ENCODE measurements around the gene ZNF708. TPM values are rescaled to one million over a fixed set of nuclear protein-coding genes. Genes with fewer than 3 reads are reported as not detected.
"Not testable (repeated sequence)": the region's sequence is repeated elsewhere in the genome, so short reads cannot be mapped to it uniquely, and the experiment has no call there.

Gene ZNF708
- total RNA-seq, 3 donors from 2014 or later (not counting 1 experiment from before 2014, with no cell fraction given): 21.2 to 24.4 (median 24.4) TPM

GRCh38 chr19:21264891-21265290, 64.3 kb downstream of the ZNF708 start:
- intact Hi-C loops (cut with micrococcal nuclease): no loop called here
- H3K27me3 ChIP-seq (ENCODE audit: control insufficient read depth, insufficient read depth, low read length): no peaks in the 10 kb centered on the region
- no peak overlapping the region for H3K4me3 Mint-ChIP-seq
- H3K4me1 Mint-ChIP-seq: no peaks in the 10 kb centered on the region
- peaks cover 5% of the 10 kb centered on the region for H3K9me3 ChIP-seq (ENCODE audit: control insufficient read depth, insufficient read depth, low read length)
- no peaks in the 10 kb centered on the region for H3K36me3 Mint-ChIP-seq
- H3K27ac ChIP-seq (ENCODE audit: low read length): no peak overlapping the region
- 93% methylated on average over 12 of the region's 12 CpGs for WGBS (ENCODE audit: insufficient coverage)
- peaks cover 4 to 15% of the 10 kb centered on the region in 2 donors for H3K9me3 Mint-ChIP-seq
- no peaks in the 10 kb centered on the region for H3K36me3 ChIP-seq (ENCODE audit: control insufficient read depth, insufficient read depth, low read length)
- H3K4me3 ChIP-seq (ENCODE audit: low read length): no peak overlapping the region
- no peak overlapping the region for H3K27ac Mint-ChIP-seq
- ATAC-seq (no peak), DNase-seq (no peak)
- TF ChIP-seq CTCF (IDR thresholded peaks at IDR 0.05): no peak
- H3K27me3 Mint-ChIP-seq (ENCODE audit: low read depth in 2 of 2): no peaks in the 10 kb centered on the region
- no peaks in the 10 kb centered on the region for H3K4me1 ChIP-seq (ENCODE audit: control insufficient read depth, insufficient read depth, low read length)

GRCh38 chr19:21264416-21264815, 64.8 kb downstream of the ZNF708 start:
- DNase-seq (no peak), ATAC-seq (no peak)
- 87% methylated on average over 6 of the region's 6 CpGs for WGBS (ENCODE audit: insufficient coverage)
- Histone ChIP-seq H3K27ac (ENCODE audit: low read length) (no peak overlapping the region), H3K4me1 (ENCODE audit: control insufficient read depth, insufficient read depth, low read length) (no peaks in the 10 kb centered on the region), H3K36me3 (ENCODE audit: control insufficient read depth, insufficient read depth, low read length) (no peaks in the 10 kb centered on the region), H3K4me3 (ENCODE audit: low read length) (no peak overlapping the region), H3K9me3 (ENCODE audit: control insufficient read depth, insufficient read depth, low read length) (peaks cover 5% of the 10 kb centered on the region), H3K27me3 (ENCODE audit: control insufficient read depth, insufficient read depth, low read length) (no peaks in the 10 kb centered on the region)
- Mint-ChIP-seq H3K4me1 (no peaks in the 10 kb centered on the region), H3K36me3 (no peaks in the 10 kb centered on the region), H3K27ac (no peak overlapping the region), H3K4me3 (no peak overlapping the region), H3K27me3 (ENCODE audit: low read depth in 2 of 2) (no peaks in the 10 kb centered on the region), H3K9me3 (peaks cover 4 to 15% of the 10 kb centered on the region in 2 donors)
- intact Hi-C loops (cut with micrococcal nuclease): no loop called here
- no peak for TF ChIP-seq CTCF (IDR thresholded peaks at IDR 0.05)

GRCh38 chr19:21260848-21261381, 68.3 kb downstream of the ZNF708 start:
- H3K27ac ChIP-seq (ENCODE audit: low read length); H3K36me3 Mint-ChIP-seq; intact Hi-C loops (cut with micrococcal nuclease); H3K27me3 ChIP-seq (ENCODE audit: control insufficient read depth, insufficient read depth, low read length); H3K36me3 ChIP-seq (ENCODE audit: control insufficient read depth, insufficient read depth, low read length); H3K9me3 Mint-ChIP-seq; H3K9me3 ChIP-seq (ENCODE audit: control insufficient read depth, insufficient read depth, low read length); H3K27me3 Mint-ChIP-seq (ENCODE audit: low read depth in 2 of 2); ATAC-seq; H3K27ac Mint-ChIP-seq; H3K4me1 Mint-ChIP-seq; DNase-seq; H3K4me1 ChIP-seq (ENCODE audit: control insufficient read depth, insufficient read depth, low read length); H3K4me3 ChIP-seq (ENCODE audit: low read length); H3K4me3 Mint-ChIP-seq: not testable (repeated sequence)
- 95% methylated on average over 24 of the region's 24 CpGs for WGBS (ENCODE audit: insufficient coverage)

- no peaks in the 10 kb centered on the region for H3K4me1 ChIP-seq (ENCODE audit: control insufficient read depth, insufficient read depth, low read length)
- Mint-ChIP-seq H3K27me3 (ENCODE audit: low read depth in 2 of 2) (no peaks in the 10 kb centered on the region), H3K4me1 (no peaks in the 10 kb centered on the region), H3K27ac (no peak overlapping the region), H3K4me3 (no peak overlapping the region), H3K9me3 (peaks cover 2 to 9% of the 10 kb centered on the region in 2 donors), H3K36me3 (no peaks in the 10 kb centered on the region)
- no peaks in the 10 kb centered on the region for H3K27me3 ChIP-seq (ENCODE audit: control insufficient read depth, insufficient read depth, low read length)
- intact Hi-C loops (cut with micrococcal nuclease): no loop called here
- no peak for ATAC-seq
- H3K9me3 ChIP-seq (ENCODE audit: control insufficient read depth, insufficient read depth, low read length): peaks cover 5% of the 10 kb centered on the region
- no peak overlapping the region for H3K4me3 ChIP-seq (ENCODE audit: low read length)
- DNase-seq: no peak
- H3K27ac ChIP-seq (ENCODE audit: low read length): no peak overlapping the region
- TF ChIP-seq CTCF (IDR thresholded peaks at IDR 0.05): no peak
- H3K36me3 ChIP-seq (ENCODE audit: control insufficient read depth, insufficient read depth, low read length): no peaks in the 10 kb centered on the region
- WGBS (ENCODE audit: insufficient coverage): 92% methylated on average over 36 of the region's 36 CpGs
These were observed 68.9 kb downstream of the ZNF708 start for GRCh38 chr19:21260164-21260847.

- H3K27ac ChIP-seq (ENCODE audit: low read length); H3K27ac Mint-ChIP-seq; H3K4me1 ChIP-seq (ENCODE audit: control insufficient read depth, insufficient read depth, low read length); DNase-seq; H3K27me3 ChIP-seq (ENCODE audit: control insufficient read depth, insufficient read depth, low read length); H3K36me3 ChIP-seq (ENCODE audit: control insufficient read depth, insufficient read depth, low read length); H3K4me3 Mint-ChIP-seq; H3K4me1 Mint-ChIP-seq; H3K36me3 Mint-ChIP-seq; H3K27me3 Mint-ChIP-seq (ENCODE audit: low read depth in 2 of 2); ATAC-seq; H3K4me3 ChIP-seq (ENCODE audit: low read length); intact Hi-C loops (cut with micrococcal nuclease); H3K9me3 ChIP-seq (ENCODE audit: control insufficient read depth, insufficient read depth, low read length): not testable (repeated sequence)
- 88% methylated on average over 27 of the region's 27 CpGs for WGBS (ENCODE audit: insufficient coverage)
- peaks cover 2 to 11% of the 10 kb centered on the region in 2 donors for H3K9me3 Mint-ChIP-seq
These were observed 69.6 kb downstream of the ZNF708 start for GRCh38 chr19:21259421-21260124.
